OCI-LY1 (cell line): Measurements from ENCODE around the gene ERBB4.
A peak's percentile ranks its signal among the peaks of the same experiment; 100 is the strongest.

Experiments
- H2AFZ ChIP-seq: fragments of 200-600 bp; sonication (generic), shearing (Covaris generic); 2 replicates; pipeline ENCODE4 v1.6.0; 2014; ENCODE audit warnings: antibody characterized with exemption, mild to moderate bottlenecking, low read length
- H3F3A ChIP-seq: fragments of 200-600 bp; sonication (generic), shearing (Covaris generic); 2 replicates; pipeline ENCODE4 v1.6.0; 2014; ENCODE audit warnings: mild to moderate bottlenecking, antibody characterized with exemption, low read length, moderate library complexity; ENCODE audit not compliant: insufficient read depth
- H3K27ac ChIP-seq: fragments of 200-600 bp; sonication (generic); 2 replicates; pipeline ENCODE4 v1.5.1; 2014; ENCODE audit warnings: low read length, mixed run types, mild to moderate bottlenecking, low read depth; ENCODE audit not compliant: poor library complexity, severe bottlenecking
- H3K27me3 ChIP-seq: fragments of 200-600 bp; sonication (generic); 2 replicates; pipeline ENCODE4 v1.6.0; 2014; ENCODE audit warnings: antibody characterized with exemption, mild to moderate bottlenecking, low read length, moderate library complexity; ENCODE audit not compliant: insufficient read depth
- H3K36me3 ChIP-seq: fragments of 200-600 bp; sonication (generic); 2 replicates; pipeline ENCODE4 v1.6.1; 2014; ENCODE audit warnings: mild to moderate bottlenecking, antibody characterized with exemption, low read length, moderate library complexity, mixed read lengths; ENCODE audit not compliant: insufficient read depth
- H3K4me1 ChIP-seq: fragments of 200-600 bp; sonication (generic); 2 replicates; pipeline ENCODE4 v1.5.1; 2014; ENCODE audit warnings: mild to moderate bottlenecking, low read length, moderate library complexity; ENCODE audit not compliant: insufficient read depth, severe bottlenecking
- H3K4me2 ChIP-seq: fragments of 200-600 bp; sonication (generic), shearing (Covaris generic); 2 replicates; pipeline ENCODE4 v1.6.1; 2014; ENCODE audit warnings: low read length
- H3K4me3 ChIP-seq: fragments of 200-600 bp; sonication (generic); 2 replicates; pipeline ENCODE4 v1.5.1; 2014; ENCODE audit warnings: low read length, low read depth, mild to moderate bottlenecking, mixed read lengths; ENCODE audit not compliant: poor library complexity, severe bottlenecking
- H3K79me2 ChIP-seq: fragments of 200-600 bp; shearing (Covaris generic); 2 replicates; pipeline ENCODE4 v1.6.1; 2016; ENCODE audit warnings: mixed run types, low read length, mixed read lengths; ENCODE audit not compliant: insufficient read depth
- H3K9ac ChIP-seq: fragments of 200-600 bp; sonication (generic), shearing (Covaris generic); 2 replicates; pipeline ENCODE4 v1.6.1; 2014; ENCODE audit warnings: mild to moderate bottlenecking, low read length, mixed read lengths
- H3K9me2 ChIP-seq: fragments of 200-600 bp; sonication (generic), shearing (Covaris generic); 2 replicates; pipeline ENCODE4 v1.6.1; 2014; ENCODE audit warnings: low read depth, mild to moderate bottlenecking, low read length, mixed read lengths
- H3K9me3 ChIP-seq: fragments of 200-600 bp; shearing (Covaris generic); 2 replicates; pipeline ENCODE4 v1.6.1; 2014; ENCODE audit warnings: low read length, mixed read lengths
- H4K20me1 ChIP-seq: fragments of 200-600 bp; sonication (generic), shearing (Covaris generic); 2 replicates; pipeline ENCODE4 v1.6.0; 2016; ENCODE audit warnings: mild to moderate bottlenecking, low read length; ENCODE audit not compliant: insufficient read depth
- EZH2 ChIP-seq: fragments of 200-600 bp; sonication (generic), shearing (Covaris generic); IDR thresholded peaks from 2 replicates; pipeline ENCODE4 v1.8.0; 2017; ENCODE audit warnings: borderline replicate concordance, mixed run types, mild to moderate bottlenecking, antibody characterized with exemption, low read length, moderate library complexity, mixed read lengths
- TF ChIP-seq, protein P1 (sequence below): fragments of 200-600 bp; sonication (generic), shearing (Covaris generic); IDR thresholded peaks from 2 replicates; pipeline ENCODE4 v1.5.1; 2017; ENCODE audit warnings: mild to moderate bottlenecking, antibody characterized with exemption, low read length, moderate library complexity, mixed read lengths

Gene ERBB4

DNA sequence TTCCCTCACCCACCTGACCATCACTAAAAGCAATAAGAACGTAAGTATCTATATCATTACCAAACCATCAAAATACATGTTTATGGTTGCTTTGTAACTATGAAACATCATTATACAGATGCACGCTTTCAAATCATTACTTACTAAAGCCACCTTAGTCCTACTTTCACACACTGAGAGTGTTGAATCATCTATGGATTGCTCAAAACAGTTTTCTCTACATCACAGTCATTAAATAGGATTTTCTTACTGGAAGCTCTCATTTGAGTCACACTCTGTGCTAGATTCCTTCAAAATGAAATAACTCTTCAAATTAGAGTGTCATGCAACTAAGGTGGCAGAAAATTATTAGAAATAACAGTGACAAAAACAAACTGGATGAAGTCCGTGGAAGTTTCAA is 1103.8 kb downstream of the ERBB4 start:
- no peaks in the 10 kb centered on the region for H3K79me2 ChIP-seq
- H3K9me2 ChIP-seq = no peaks in the 10 kb centered on the region
- H3K36me3 ChIP-seq = no peaks in the 10 kb centered on the region
- no peak for TF ChIP-seq EZH2
- TF ChIP-seq, protein P1, sequence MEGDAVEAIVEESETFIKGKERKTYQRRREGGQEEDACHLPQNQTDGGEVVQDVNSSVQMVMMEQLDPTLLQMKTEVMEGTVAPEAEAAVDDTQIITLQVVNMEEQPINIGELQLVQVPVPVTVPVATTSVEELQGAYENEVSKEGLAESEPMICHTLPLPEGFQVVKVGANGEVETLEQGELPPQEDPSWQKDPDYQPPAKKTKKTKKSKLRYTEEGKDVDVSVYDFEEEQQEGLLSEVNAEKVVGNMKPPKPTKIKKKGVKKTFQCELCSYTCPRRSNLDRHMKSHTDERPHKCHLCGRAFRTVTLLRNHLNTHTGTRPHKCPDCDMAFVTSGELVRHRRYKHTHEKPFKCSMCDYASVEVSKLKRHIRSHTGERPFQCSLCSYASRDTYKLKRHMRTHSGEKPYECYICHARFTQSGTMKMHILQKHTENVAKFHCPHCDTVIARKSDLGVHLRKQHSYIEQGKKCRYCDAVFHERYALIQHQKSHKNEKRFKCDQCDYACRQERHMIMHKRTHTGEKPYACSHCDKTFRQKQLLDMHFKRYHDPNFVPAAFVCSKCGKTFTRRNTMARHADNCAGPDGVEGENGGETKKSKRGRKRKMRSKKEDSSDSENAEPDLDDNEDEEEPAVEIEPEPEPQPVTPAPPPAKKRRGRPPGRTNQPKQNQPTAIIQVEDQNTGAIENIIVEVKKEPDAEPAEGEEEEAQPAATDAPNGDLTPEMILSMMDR = no peak
- no peaks in the 10 kb centered on the region for H3F3A ChIP-seq
- H3K27ac ChIP-seq = no peak overlapping the region
- H4K20me1 ChIP-seq = no peaks in the 10 kb centered on the region
- peaks cover 17% of the 10 kb centered on the region for H3K4me1 ChIP-seq
- no peak overlapping the region for H3K4me2 ChIP-seq
- no peaks in the 10 kb centered on the region for H3K27me3 ChIP-seq
- no peak overlapping the region for H3K4me3 ChIP-seq
- no peak overlapping the region for H2AFZ ChIP-seq
- H3K9ac ChIP-seq = no peak overlapping the region
- H3K9me3 ChIP-seq = no peaks in the 10 kb centered on the region

DNA sequence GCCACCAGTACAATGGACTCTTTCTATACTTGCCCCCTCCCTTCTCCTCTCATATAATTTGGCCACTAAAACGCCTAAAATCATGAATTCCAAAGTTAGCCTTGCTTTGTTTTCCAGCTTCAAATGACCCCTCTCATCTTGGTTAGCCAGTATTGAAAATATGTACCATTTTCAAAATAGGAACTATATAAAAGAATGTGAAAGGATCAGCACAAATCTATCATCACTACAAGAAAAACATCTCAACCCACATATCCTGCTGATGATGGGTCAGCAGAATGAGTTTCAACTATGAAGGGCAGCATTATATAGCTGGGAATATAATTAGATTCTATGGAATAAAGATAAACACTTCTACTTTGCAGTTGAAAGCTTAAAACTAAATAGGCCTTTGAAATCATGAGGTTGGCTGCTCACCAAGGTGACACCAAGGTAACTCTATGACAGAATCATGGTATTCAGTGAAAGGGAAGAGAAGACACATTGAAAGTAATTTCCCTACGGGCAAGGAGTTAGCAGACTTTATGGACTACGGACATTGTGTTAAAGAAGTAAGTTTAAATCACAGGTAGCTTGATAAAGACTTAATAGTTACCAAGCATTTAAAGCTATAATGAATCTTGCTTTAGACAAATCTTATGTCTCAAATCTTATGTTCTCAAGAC is 1109.2 kb downstream of the ERBB4 start:
- TF ChIP-seq, protein P1 = no peak
- TF ChIP-seq EZH2 = no peak
- Histone ChIP-seq H3K27ac (no peak overlapping the region), H3K9me2 (no peaks in the 10 kb centered on the region), H3K4me3 (no peak overlapping the region), H3K36me3 (no peaks in the 10 kb centered on the region), H4K20me1 (no peaks in the 10 kb centered on the region), H3K9me3 (no peaks in the 10 kb centered on the region), H3K4me2 (no peak overlapping the region), H3K9ac (no peak overlapping the region), H3K4me1 (peaks cover 38% of the 10 kb centered on the region), H3K79me2 (no peaks in the 10 kb centered on the region), H3K27me3 (no peaks in the 10 kb centered on the region), H3F3A (no peaks in the 10 kb centered on the region), H2AFZ (no peak overlapping the region)

DNA sequence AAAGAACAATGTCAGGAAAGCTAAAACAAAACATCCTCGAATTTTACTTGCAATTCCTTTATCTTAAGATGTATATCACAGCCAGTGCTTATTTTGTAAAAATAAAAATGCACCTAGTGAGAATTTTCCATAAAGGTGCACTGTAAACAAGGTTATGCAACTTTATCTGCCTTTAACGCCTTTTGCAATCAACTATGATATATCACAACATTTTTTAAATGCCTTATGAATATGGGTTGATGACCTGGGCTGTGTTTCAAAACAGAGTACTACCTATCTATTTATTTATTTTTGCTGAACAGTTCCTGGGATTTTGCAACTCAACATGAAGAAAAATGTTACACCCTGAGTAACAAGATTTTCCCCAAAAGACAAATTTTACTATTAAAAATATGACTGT is 1112.4 kb downstream of the ERBB4 start:
- no peaks in the 10 kb centered on the region for H3K9me3 ChIP-seq

More for the DNA sequence above, 1112.4 kb downstream of the ERBB4 start:
- H3K27me3 ChIP-seq = no peaks in the 10 kb centered on the region
- peak overlapping the region; percentile 7; the same call in 1 of the 2 replicates for H3K4me2 ChIP-seq
- no peak overlapping the region for H2AFZ ChIP-seq
- no peak overlapping the region for H3K4me3 ChIP-seq
- no peak overlapping the region; the same call in 1 of the 2 replicates for H3K9ac ChIP-seq
- H3K9me2 ChIP-seq = no peaks in the 10 kb centered on the region
- H4K20me1 ChIP-seq = no peaks in the 10 kb centered on the region
- H3K79me2 ChIP-seq = no peaks in the 10 kb centered on the region
- H3K4me1 ChIP-seq = peaks cover 66% of the 10 kb centered on the region
- H3K36me3 ChIP-seq = 0 out of 2 replicates have a peak, but pooled peaks cover 3% of the 10 kb centered on the region
- TF ChIP-seq, protein P1 = no peak
- no peak for TF ChIP-seq EZH2
- no peaks in the 10 kb centered on the region for H3F3A ChIP-seq
- peak overlapping the region; percentile 87 for H3K27ac ChIP-seq
